Measurements from ENCODE around the gene WNT2B. TPM values are rescaled to one million over a fixed set of nuclear protein-coding genes. Genes with fewer than 3 reads are reported as not detected.
A peak's percentile ranks its signal among the peaks of the same experiment; 100 is the strongest.

Gene WNT2B
- polyA plus RNA-seq, 1 of the 3 experiments (the other 2 are of a cell fraction): 4.3 TPM

GRCh38 chr1:112527266-112528010 is 18.7 kb downstream of the WNT2B start (continued):
- TF ChIP-seq ZBTB33 (IDR thresholded peaks at IDR 0.05; ENCODE audit: borderline replicate concordance, low read depth) (no peak), FOSL2 (IDR thresholded peaks at IDR 0.05; ENCODE audit: borderline replicate concordance, low read depth) (peak; percentile 24; the same call in 1 of the 2 replicates)

GRCh38 chr1:112528076-112528475 is 19.3 kb downstream of the WNT2B start:
- Histone ChIP-seq H3K27me3 (ENCODE audit: insufficient read depth) (no peaks in the 10 kb centered on the region), H3K4me3 (ENCODE audit: low read depth in 2 of 2, low read length in 1 of 2) (no peak overlapping the region), H2AFZ (ENCODE audit: low read depth) (no peak overlapping the region), H3K4me1 (ENCODE audit: control insufficient read depth in 1 of 2, insufficient read depth in 2 of 2, low read depth in 1 of 2, low read length in 1 of 2) (peaks cover 0 to 60% of the 10 kb centered on the region in 2 experiments), H3K79me2 (ENCODE audit: insufficient read depth) (no peaks in the 10 kb centered on the region), H3K9me3 (no peaks in the 10 kb centered on the region), H3K9ac (no peak overlapping the region), H3K4me2 (no peak overlapping the region), H3K9me2 (no peaks in the 10 kb centered on the region), H3K27ac (ENCODE audit: low read depth in 2 of 2, low read length in 1 of 2) (peak overlapping the region in 1 of 2 experiments; percentile 31; a peak in 2 of 4 replicates), H4K20me1 (ENCODE audit: insufficient read depth) (no peaks in the 10 kb centered on the region), H3F3A (replicated peaks; ENCODE audit: insufficient read depth) (peaks cover 13% of the 10 kb centered on the region), H3K36me3 (replicated peaks in 1 of 2; ENCODE audit: control insufficient read depth in 1 of 2, insufficient read depth in 2 of 2, low read length in 1 of 2) (peaks cover 5 to 20% of the 10 kb centered on the region in 2 experiments)
- POLR2A ChIA-PET: no interaction called here
- TF ChIP-seq MAX (IDR thresholded peaks at IDR 0.05; ENCODE audit: low read depth) (no peak), GABPA (IDR thresholded peaks at IDR 0.05; ENCODE audit: low read depth) (no peak), YY1 (IDR thresholded peaks at IDR 0.05; ENCODE audit: low read depth) (no peak), ZBTB33 (IDR thresholded peaks at IDR 0.05; ENCODE audit: borderline replicate concordance, low read depth) (no peak), FOXM1 (IDR thresholded peaks at IDR 0.05; ENCODE audit: low read depth) (no peak), MEF2A (IDR thresholded peaks at IDR 0.05; ENCODE audit: borderline replicate concordance, low read depth) (no peak), FOSL2 (IDR thresholded peaks at IDR 0.05; ENCODE audit: borderline replicate concordance, low read depth) (no peak), RFX5 (IDR thresholded peaks at IDR 0.05; ENCODE audit: low read length) (no peak)
- CTCF ChIA-PET: interaction anchor here (1.3 kb wide), 1 partner anchor 23 kb away, joined by 3 read pairs; no protein-coding TSS in a partner anchor
- DNase-seq: no peak

- H2AFZ ChIP-seq (ENCODE audit: low read depth): no peak overlapping the region
- H3K4me1 ChIP-seq (ENCODE audit: control insufficient read depth in 1 of 2, insufficient read depth in 2 of 2, low read depth in 1 of 2, low read length in 1 of 2): peaks cover 0 to 53% of the 10 kb centered on the region in 2 experiments
- H3K4me3 ChIP-seq (ENCODE audit: low read depth in 2 of 2, low read length in 1 of 2): no peak overlapping the region
- peaks cover 5 to 24% of the 10 kb centered on the region in 2 experiments for H3K36me3 ChIP-seq (replicated peaks in 1 of 2; ENCODE audit: control insufficient read depth in 1 of 2, insufficient read depth in 2 of 2, low read length in 1 of 2)
- no peaks in the 10 kb centered on the region for H4K20me1 ChIP-seq (ENCODE audit: insufficient read depth)
- H3K4me2 ChIP-seq: no peak overlapping the region
- H3K9me2 ChIP-seq: no peaks in the 10 kb centered on the region
- H3F3A ChIP-seq (replicated peaks; ENCODE audit: insufficient read depth): peaks cover 18% of the 10 kb centered on the region
- H3K27ac ChIP-seq (ENCODE audit: low read depth in 2 of 2, low read length in 1 of 2): peak overlapping the region in 1 of 2 experiments; percentile 12; a peak in 2 of 4 replicates
- no peak overlapping the region for H3K9ac ChIP-seq
- ChIA-PET CTCF (interaction anchor here (1.5 kb wide), 1 partner anchor 159 kb away, joined by 3 read pairs; no protein-coding TSS in a partner anchor), POLR2A (no interaction called here)
- no peak for TF ChIP-seq IRF3 (IDR thresholded peaks at IDR 0.05; ENCODE audit: low read depth, low read length)
- no peaks in the 10 kb centered on the region for H3K79me2 ChIP-seq (ENCODE audit: insufficient read depth)
- DNase-seq: no peak
- no peaks in the 10 kb centered on the region for H3K27me3 ChIP-seq (ENCODE audit: insufficient read depth)
- no peaks in the 10 kb centered on the region for H3K9me3 ChIP-seq
Observed at GRCh38 chr1:112529301-112529700, 20.5 kb downstream of the WNT2B start.
